ENCODE measurements around the gene CCDC70.
A peak's percentile ranks its signal among the peaks of the same experiment; 100 is the strongest.

Gene CCDC70

DNA sequence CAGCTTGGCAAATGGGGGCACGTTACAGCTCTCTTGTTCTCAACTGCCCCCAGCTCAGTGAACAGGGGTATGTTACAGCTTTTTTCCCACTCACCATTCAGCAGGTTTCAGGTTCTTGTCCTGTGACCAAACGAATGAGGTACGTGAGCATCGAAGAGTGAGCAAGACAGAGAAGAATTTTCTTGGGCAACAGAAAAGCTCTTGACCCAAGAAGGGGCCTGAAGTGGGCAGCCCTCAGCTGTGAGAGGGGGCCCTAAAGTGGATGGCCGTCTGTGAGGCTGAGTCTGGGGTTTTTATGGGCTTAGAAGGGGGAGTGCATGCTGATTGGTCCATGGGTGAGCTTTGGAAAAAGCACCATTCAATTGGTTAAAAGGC, 21.4 kb downstream of the CCDC70 start:
- TF ChIP-seq, protein P1, sequence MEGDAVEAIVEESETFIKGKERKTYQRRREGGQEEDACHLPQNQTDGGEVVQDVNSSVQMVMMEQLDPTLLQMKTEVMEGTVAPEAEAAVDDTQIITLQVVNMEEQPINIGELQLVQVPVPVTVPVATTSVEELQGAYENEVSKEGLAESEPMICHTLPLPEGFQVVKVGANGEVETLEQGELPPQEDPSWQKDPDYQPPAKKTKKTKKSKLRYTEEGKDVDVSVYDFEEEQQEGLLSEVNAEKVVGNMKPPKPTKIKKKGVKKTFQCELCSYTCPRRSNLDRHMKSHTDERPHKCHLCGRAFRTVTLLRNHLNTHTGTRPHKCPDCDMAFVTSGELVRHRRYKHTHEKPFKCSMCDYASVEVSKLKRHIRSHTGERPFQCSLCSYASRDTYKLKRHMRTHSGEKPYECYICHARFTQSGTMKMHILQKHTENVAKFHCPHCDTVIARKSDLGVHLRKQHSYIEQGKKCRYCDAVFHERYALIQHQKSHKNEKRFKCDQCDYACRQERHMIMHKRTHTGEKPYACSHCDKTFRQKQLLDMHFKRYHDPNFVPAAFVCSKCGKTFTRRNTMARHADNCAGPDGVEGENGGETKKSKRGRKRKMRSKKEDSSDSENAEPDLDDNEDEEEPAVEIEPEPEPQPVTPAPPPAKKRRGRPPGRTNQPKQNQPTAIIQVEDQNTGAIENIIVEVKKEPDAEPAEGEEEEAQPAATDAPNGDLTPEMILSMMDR (IDR thresholded peaks at IDR 0.05): no peak

DNA sequence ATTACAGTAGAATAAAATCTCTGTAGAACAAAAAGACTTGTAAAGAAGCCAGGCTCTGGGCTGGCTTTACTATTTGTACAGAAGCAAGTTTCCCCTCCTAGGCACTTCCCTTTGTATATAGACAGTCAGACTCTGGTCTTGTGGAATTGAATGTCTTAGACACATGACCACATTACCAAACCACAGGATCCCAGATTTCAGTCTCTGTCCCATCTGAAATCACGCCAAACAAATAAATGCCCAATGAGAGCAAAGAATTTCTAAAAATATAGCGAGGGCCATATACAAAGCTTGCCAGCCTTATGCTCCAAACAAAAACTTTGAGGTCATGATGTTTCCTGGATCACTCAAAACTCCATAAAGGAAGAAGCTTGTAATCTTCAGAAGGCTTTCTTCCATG, 23.9 kb downstream of the CCDC70 start:
- TF ChIP-seq, protein P1 (IDR thresholded peaks at IDR 0.05): no peak

DNA sequence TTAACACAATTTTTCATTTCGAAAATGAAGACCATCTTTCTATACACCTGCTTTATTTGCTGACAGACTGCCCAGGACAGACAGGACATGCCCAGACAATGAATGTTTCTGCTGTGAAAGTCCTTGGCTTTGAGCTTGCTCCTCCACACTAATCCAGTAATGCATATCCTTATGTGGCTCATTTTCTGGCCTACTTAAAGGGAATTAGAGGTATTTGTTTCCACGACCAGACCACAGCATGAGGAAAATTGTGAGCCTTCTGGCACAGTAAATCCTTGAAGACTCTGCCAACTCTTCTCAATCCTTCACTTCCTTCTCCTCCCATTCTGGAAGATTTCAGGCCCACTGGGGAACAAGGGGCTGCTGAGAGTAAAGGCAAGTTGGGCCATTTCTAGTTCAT, 25.7 kb downstream of the CCDC70 start:
- TF ChIP-seq, protein P1 (IDR thresholded peaks at IDR 0.05): no peak

DNA sequence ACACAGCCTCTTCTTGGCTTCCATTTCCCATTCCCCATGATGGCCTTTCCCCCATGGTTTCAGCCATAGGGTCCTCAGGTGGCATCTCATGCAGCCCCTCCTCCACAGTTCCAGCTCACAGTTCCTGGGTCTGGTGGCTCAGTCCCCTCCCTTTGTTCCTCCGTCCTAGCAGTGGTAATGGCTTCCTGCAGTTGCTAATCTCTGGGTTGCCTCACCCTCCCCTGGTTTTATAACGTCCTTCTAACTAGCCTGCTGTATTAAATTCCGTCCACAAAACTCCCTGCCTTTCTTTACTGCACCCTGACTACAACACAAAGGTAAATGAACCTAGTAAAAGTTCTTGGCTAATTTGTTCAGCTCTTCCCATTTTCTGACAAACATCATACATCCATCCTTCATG, 30.9 kb downstream of the CCDC70 start:
- TF ChIP-seq, protein P1 (IDR thresholded peaks at IDR 0.05): no peak

DNA sequence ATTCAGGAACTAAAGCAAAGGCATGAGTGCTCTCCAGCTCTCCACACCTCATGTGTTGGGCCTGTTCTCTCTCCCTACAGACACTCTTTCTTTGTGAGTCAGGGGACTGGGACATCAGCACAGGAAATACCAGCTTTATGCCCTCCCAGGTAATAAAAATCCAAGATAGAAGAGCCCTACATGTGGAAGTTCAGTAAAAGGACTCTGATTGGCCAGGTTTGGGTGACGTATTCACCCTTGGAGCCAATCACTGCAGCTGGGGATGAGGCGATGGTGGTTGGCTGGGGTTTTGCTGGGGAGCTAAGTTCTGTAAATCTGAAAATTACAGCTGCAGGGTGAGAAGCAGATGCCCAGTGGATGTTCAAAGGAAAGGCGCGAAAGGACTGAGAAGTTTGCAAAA, 32.5 kb downstream of the CCDC70 start:
- TF ChIP-seq, protein P1 (IDR thresholded peaks at IDR 0.05): no peak

DNA sequence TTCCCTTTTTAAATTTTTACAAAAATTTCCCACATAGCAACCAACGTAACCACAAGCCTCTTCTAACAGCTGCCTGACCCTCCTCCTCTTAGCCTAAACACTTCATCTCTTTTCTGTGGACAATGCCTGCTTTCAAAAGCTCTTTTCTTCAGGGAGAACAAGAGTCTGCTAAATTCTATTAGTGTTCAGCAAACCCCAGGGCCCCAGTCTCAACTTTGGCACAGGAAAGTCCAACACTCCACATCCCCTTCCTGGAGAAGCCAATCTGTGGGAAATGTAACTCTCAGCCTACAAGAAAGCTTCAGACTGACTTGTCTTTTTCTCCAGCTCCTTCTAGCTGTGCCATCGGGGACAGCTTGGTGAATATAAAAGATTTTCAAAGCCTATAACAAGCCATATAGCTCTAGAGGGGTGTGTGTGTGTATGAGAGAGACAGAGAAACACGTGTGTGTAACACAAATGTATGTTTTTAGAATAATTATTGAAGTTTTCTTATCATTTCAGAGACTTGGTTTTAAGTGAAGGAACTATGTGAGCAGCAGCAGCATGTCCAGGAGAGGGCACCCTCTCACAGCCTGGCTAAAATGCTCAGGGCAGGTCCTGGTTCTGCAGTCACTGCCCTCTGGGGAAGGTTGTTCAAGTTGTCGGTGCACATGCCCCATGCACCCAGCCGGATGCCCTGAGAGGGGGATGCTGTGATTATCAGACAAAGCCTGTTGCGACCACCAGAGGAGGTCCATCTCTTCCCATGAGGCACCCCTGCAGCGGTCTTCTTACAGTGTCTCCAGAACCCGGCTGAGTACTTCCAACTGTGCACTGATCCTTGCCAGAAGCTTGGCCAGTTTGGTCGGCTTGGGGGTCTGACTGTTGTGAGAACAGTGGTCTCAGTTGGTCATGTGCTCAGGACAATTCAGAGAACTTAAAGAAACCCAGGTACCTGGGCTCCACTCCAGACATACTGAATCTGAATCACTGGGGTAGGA, 34.4 kb downstream of the CCDC70 start:
- TF ChIP-seq, protein P1 (IDR thresholded peaks at IDR 0.05): peak; percentile 82

DNA sequence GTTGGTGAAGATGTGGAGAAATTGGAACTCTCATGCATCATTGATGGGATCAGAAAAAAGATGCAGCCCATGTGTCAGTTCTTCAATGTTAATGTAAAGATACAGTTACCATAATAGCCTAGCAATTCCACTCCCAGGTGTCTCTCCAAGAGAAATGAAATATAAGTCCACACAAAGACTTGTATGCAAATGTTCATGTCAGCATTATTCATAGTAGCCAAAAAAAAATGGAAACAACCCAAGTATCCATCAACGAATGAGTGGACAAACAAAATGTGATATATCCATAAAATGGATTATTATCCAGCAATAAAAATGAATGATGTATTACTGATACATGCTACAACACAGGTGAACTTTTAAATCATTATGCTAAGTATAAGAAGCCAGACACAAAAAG, 38.7 kb downstream of the CCDC70 start:
- TF ChIP-seq, protein P1 (IDR thresholded peaks at IDR 0.05): no peak
